Tibial artery (tissue), 4 donors: ENCODE measurements around the gene UBXN1.
A peak's percentile ranks its signal among the peaks of the same experiment; 100 is the strongest.
"Not testable (repeated sequence)": the region's sequence is repeated elsewhere in the genome, so short reads cannot be mapped to it uniquely, and the experiment has no call there.

Source experiments
- DNase-seq, 2 donors: peaks; one replicate each; pipeline ENCODE4 v3.0.0-alpha.2; 2019
- H3K27ac ChIP-seq, 2 donors: fragments of 200-600 bp; sonication (generic) in 1 of 2; 1 replicate in 1 of 2; 2 replicates in 1 of 2; pipeline ENCODE4 v1.5.1; 2018 to 2019; ENCODE audit warnings: mild to moderate bottlenecking in 1 of 2
- H3K27me3 ChIP-seq, 2 donors: fragments of 200-600 bp; sonication (generic) in 1 of 2; one replicate each; pipeline versions ENCODE4 v1.5.1 to v1.6.0; 2016 to 2019
- H3K36me3 ChIP-seq, 3 donors: fragments of 200-600 bp; sonication (generic) in 2 of 3; one replicate each; pipeline ENCODE4 v1.5.1; 2016 to 2019; ENCODE audit warnings: mild to moderate bottlenecking in 2 of 3
- H3K4me1 ChIP-seq, 4 donors: fragments of 200-600 bp; sonication (generic) in 2 of 4; 1 replicate in 3 of 4; 2 replicates in 1 of 4; pipeline ENCODE4 v1.5.1; 2016 to 2019
- H3K4me3 ChIP-seq, 2 donors: fragments of 200-600 bp; sonication (generic) in 1 of 2; 1 replicate in 1 of 2; 2 replicates in 1 of 2; pipeline ENCODE4 v1.5.1; 2018 to 2019; ENCODE audit warnings: mild to moderate bottlenecking in 2 of 2
- H3K9me3 ChIP-seq, 3 donors: fragments of 200-600 bp; sonication (generic) in 1 of 3; one replicate each; pipeline ENCODE4 v1.5.1; 2016 to 2019
- intact Hi-C: fragments of 100-400 bp; cut with DNase I; formaldehyde crosslinking; loops from one replicate; pipeline ENCODE4 v1.15.0; 2023; ENCODE audit warnings: low total_unique reads
- TF ChIP-seq, protein P1 (sequence below), 2 experiments: fragments of 200-600 bp in 1 of 2; fragments of 450-650 bp in 1 of 2; IDR thresholded peaks; one replicate each; pipeline ENCODE4 v1.5.1; 2017 to 2019; ENCODE audit warnings: antibody characterized with exemption in 2 of 2, mild to moderate bottlenecking in 1 of 2, moderate library complexity in 1 of 2

Gene UBXN1

DNA sequence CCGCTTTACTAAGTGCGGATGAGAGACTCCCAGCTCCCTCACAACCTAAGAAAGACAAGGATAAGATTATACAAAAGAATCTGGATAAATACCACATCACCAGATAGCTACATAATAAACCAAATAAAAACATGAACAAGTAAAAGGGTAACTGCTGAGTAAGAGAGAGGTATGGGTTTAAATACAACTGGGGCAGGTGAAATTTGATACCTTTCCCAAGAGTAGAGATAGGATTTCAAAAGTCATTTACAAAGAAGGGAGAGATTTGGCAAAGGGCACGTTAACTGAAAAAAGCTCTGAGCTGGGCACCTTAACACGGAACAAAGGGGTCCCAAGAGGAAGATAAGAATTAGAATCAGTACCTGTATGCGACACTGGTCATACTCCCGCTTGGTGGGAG, 1.7 kb downstream of the UBXN1 start:
- no peaks in the 10 kb centered on the region for H3K27me3 ChIP-seq
- H3K36me3 ChIP-seq = peaks cover 19 to 41% (median 21%) of the 10 kb centered on the region in 3 donors
- no peak overlapping the region for H3K27ac ChIP-seq
- no peak overlapping the region for H3K4me3 ChIP-seq
- DNase-seq = no peak
- H3K9me3 ChIP-seq = no peaks in the 10 kb centered on the region
- TF ChIP-seq, protein P1, sequence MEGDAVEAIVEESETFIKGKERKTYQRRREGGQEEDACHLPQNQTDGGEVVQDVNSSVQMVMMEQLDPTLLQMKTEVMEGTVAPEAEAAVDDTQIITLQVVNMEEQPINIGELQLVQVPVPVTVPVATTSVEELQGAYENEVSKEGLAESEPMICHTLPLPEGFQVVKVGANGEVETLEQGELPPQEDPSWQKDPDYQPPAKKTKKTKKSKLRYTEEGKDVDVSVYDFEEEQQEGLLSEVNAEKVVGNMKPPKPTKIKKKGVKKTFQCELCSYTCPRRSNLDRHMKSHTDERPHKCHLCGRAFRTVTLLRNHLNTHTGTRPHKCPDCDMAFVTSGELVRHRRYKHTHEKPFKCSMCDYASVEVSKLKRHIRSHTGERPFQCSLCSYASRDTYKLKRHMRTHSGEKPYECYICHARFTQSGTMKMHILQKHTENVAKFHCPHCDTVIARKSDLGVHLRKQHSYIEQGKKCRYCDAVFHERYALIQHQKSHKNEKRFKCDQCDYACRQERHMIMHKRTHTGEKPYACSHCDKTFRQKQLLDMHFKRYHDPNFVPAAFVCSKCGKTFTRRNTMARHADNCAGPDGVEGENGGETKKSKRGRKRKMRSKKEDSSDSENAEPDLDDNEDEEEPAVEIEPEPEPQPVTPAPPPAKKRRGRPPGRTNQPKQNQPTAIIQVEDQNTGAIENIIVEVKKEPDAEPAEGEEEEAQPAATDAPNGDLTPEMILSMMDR (IDR thresholded peaks at IDR 0.05) = no peak
- peaks cover 0 to 45% (median 30%) of the 10 kb centered on the region in 4 donors for H3K4me1 ChIP-seq
- intact Hi-C loops = no loop called here

DNA sequence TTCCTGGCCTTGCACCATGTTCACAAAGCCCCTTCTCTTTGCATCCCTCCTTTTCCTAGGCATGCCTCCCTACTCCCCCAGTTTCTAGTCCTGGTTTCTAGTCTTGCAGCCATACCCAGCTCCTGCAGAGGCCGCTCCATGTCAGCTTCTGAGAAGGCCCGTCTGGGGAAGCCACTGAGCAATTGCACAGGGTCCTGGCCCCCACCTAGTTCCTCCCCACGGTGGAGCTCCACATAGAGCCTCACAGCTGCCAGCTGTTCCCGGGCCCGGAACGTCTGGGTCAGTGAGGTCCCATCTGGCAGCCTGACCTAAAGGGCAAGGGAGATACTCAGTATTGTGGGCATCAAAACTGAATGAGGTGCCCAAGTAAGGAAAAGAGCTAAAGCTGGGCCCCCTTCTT, 2.2 kb downstream of the UBXN1 start:
- Histone ChIP-seq H3K4me1 (peaks cover 0 to 45% (median 32%) of the 10 kb centered on the region in 4 donors), H3K27me3 (no peaks in the 10 kb centered on the region), H3K9me3 (no peaks in the 10 kb centered on the region), H3K27ac (no peak overlapping the region), H3K36me3 (peaks cover 19 to 41% (median 21%) of the 10 kb centered on the region in 3 donors), H3K4me3 (no peak overlapping the region)
- no peak for DNase-seq
- TF ChIP-seq, protein P1 (IDR thresholded peaks at IDR 0.05) = no peak
- intact Hi-C loops = no loop called here

DNA sequence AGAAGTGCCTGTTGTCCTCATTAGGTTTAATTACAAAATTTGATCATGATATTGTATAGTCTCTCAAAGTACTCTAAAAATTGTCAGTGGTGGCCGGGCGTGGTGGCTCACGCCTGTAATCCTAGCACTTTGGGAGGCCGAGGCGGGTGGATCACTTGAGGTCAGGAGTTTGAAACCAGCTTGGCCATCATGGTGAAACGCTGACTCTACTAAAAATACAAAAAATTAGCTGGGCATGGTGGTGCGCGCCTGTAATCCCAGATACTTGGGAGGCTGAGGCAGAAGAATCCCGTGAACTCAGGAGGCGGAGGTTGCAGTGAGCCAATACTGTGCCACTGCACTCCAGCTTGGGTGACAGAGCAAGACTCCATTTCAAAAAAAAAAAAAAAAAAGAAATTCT, 3.5 kb downstream of the UBXN1 start:
- H3K4me3 ChIP-seq, intact Hi-C loops, DNase-seq, H3K27me3 ChIP-seq, H3K9me3 ChIP-seq, H3K27ac ChIP-seq: not testable (repeated sequence)
- H3K4me1 ChIP-seq = peaks cover 0 to 51% (median 37%) of the 10 kb centered on the region in 4 donors
- peaks cover 19 to 41% (median 21%) of the 10 kb centered on the region in 3 donors for H3K36me3 ChIP-seq

DNA sequence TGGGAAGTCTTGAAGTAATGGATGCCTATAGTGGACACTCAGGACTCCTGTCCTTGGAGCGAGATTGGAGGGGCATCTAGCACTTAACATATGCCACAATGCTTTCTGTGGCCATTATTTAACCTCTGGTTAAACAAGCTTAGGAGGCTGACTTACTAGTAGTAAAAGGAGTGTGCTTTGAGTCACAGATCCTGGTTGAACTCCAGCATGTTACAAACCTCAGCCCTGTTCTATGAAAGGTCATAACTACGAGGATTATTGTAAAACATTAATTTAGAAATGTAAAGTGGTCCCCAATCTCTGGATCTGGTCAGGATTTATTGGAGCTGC, 5.7 kb downstream of the UBXN1 start:
- TF ChIP-seq, protein P1 (IDR thresholded peaks at IDR 0.05) = no peak
- Histone ChIP-seq H3K27me3 (no peaks in the 10 kb centered on the region), H3K4me1 (peaks cover 0 to 45% (median 34%) of the 10 kb centered on the region in 4 donors), H3K9me3 (no peaks in the 10 kb centered on the region), H3K27ac (peak overlapping the region in 1 of 2 donors; percentile 94), H3K4me3 (peak overlapping the region in 1 of 2 donors; percentile 92), H3K36me3 (peaks cover 19 to 41% (median 21%) of the 10 kb centered on the region in 3 donors)
- no peak for DNase-seq
- intact Hi-C loops = no loop called here

DNA sequence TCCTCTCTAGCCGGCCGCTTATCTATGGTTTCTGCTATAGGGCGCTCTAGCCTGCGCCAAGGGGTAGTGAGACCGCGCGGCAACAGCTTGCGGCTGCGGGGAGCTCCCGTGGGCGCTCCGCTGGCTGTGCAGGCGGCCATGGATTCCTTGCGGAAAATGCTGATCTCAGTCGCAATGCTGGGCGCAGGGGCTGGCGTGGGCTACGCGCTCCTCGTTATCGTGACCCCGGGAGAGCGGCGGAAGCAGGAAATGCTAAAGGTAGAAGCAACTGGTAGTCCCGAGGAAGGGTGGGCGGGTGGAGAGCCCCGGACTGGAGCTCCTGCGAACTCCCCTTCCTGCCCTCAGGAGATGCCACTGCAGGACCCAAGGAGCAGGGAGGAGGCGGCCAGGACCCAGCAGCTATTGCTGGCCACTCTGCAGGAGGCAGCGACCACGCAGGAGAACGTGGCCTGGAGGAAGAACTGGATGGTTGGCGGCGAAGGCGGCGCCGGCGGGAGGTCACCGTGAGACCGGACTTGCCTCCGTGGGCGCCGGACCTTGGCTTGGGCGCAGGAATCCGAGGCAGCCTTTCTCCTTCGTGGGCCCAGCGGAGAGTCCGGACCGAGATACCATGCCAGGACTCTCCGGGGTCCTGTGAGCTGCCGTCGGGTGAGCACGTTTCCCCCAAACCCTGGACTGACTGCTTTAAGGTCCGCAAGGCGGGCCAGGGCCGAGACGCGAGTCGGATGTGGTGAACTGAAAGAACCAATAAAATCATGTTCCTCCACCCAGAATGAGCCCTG, 7.1 kb downstream of the UBXN1 start, which contains the start of the genes LBHD1 and UQCC3:
Gene LBHD1 (minus strand): TSS at position 660 of the 782 bp plus-strand sequence. CDS start 2,236 bp downstream, outside the sequence.
Gene UQCC3 (plus strand): TSS at position 66 of the 782 bp plus-strand sequence. CDS start 73 bp downstream, at position 139.
- intact Hi-C loops = no loop called here
- Histone ChIP-seq H3K27ac (peak within 1 kb of the TSS; percentile 92 to 94), H3K9me3 (no peaks in the 10 kb centered on the region), H3K4me3 (peak within 1 kb of the TSS; percentile 58 to 92), H3K4me1 (peaks cover under 1 to 45% (median 34%) of the 10 kb centered on the region in 4 donors), H3K27me3 (no peaks in the 10 kb centered on the region), H3K36me3 (peaks cover 10 to 38% (median 13%) of the 10 kb centered on the region in 3 donors)
- DNase-seq = peak; percentile 75 to 83
- TF ChIP-seq, protein P1 (IDR thresholded peaks at IDR 0.05) = no peak

DNA sequence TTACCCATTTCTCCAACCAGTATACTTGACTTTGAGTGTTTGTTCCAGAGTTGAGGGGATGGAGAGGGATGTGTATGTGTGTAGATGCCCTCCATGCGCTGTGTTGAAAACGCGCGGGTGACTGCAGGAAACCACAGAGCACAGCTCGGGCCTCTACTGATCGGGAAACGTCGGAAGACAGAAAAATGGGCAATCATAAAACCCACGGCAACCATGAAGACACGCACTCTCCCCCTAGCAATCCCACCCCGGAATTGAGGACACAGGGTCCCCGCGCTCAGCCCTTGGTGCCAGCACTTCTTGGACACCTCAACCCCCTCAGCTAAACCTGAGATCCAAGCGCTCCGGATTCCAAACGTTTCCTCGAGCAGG, 7.7 kb downstream of the UBXN1 start:
- peaks cover 8 to 37% (median 11%) of the 10 kb centered on the region in 3 donors for H3K36me3 ChIP-seq
- H3K4me3 ChIP-seq = peak overlapping the region; percentile 58 to 92
- TF ChIP-seq, protein P1 (IDR thresholded peaks at IDR 0.05) = no peak
- H3K27me3 ChIP-seq = no peaks in the 10 kb centered on the region
- intact Hi-C loops = no loop called here
- peaks cover 7 to 49% (median 39%) of the 10 kb centered on the region in 4 donors for H3K4me1 ChIP-seq
- no peaks in the 10 kb centered on the region for H3K9me3 ChIP-seq
- DNase-seq = no peak
- peak overlapping the region; percentile 92 to 94 for H3K27ac ChIP-seq
